ENCODE results near the gene C3orf18. TPM values are rescaled to one million over a fixed set of nuclear protein-coding genes. Genes with fewer than 3 reads are reported as not detected.

C3orf18 gene
- total RNA-seq, 1 donor from 2014 or later: 5.9 TPM

GRCh38 chr3:50610181-50610971 is 42.8 kb upstream of the C3orf18 start:
- Mint-ChIP-seq H3K9me3 (no peaks in the 10 kb centered on the region), H3K4me1 (peaks cover 38% of the 10 kb centered on the region), H3K4me3 (peak overlapping the region; percentile 87), H3K36me3 (ENCODE audit: low read depth) (no peaks in the 10 kb centered on the region), H3K27ac (no peak overlapping the region), H3K27me3 (no peaks in the 10 kb centered on the region)
- CTCF ChIA-PET: interaction anchor here (1.1 to 8.1 kb wide), 5 partner anchors 19 to 68 kb away, joined by 3 to 245 read pairs (median 8); partner anchors contain the start of genes C3orf18 and HEMK1
- no peak for TF ChIP-seq CTCF (IDR thresholded peaks at IDR 0.05)
- intact Hi-C loops (cut with micrococcal nuclease): loop anchor here (2.0 to 10.0 kb wide), 4 partner anchors 20 to 1364 kb away; partner anchors contain the start of genes ABHD14A, ABHD14B and CACNA2D2
- POLR2A ChIA-PET: interaction anchor here (0.8 to 5.4 kb wide), 6 partner anchors 9 to 775 kb away, joined by 3 to 125 read pairs (median 3); partner anchors contain the start of genes C3orf18, HEMK1 and MANF
- DNase-seq (no peak), ATAC-seq (ENCODE audit: low read depth) (no peak)

- POLR2A ChIA-PET: interaction anchor here (0.8 to 5.4 kb wide), 5 partner anchors 8 to 775 kb away, joined by 3 to 125 read pairs (median 3); partner anchors contain the start of genes C3orf18, HEMK1 and MANF
- Mint-ChIP-seq H3K4me3 (no peak overlapping the region), H3K36me3 (ENCODE audit: low read depth) (no peaks in the 10 kb centered on the region), H3K4me1 (peaks cover 44% of the 10 kb centered on the region), H3K27ac (no peak overlapping the region), H3K9me3 (no peaks in the 10 kb centered on the region), H3K27me3 (no peaks in the 10 kb centered on the region)
- intact Hi-C loops (cut with micrococcal nuclease): loop anchor here (2.0 to 10.0 kb wide), 4 partner anchors 19 to 1365 kb away; partner anchors contain the start of genes ABHD14A, ABHD14B and CACNA2D2
- ATAC-seq (ENCODE audit: low read depth) (no peak), DNase-seq (no peak)
- CTCF ChIA-PET: interaction anchor here (1.1 to 8.1 kb wide), 3 partner anchors 18 to 43 kb away, joined by 3 to 245 read pairs (median 60); partner anchors contain the start of genes C3orf18 and HEMK1
- TF ChIP-seq CTCF (IDR thresholded peaks at IDR 0.05): no peak
Observed at GRCh38 chr3:50609763-50610085, 42.2 kb upstream of the C3orf18 start.

GRCh38 chr3:50609071-50609762 is 41.7 kb upstream of the C3orf18 start:
- ChIA-PET CTCF (interaction anchor here (1.1 to 8.1 kb wide), 3 partner anchors 18 to 44 kb away, joined by 3 to 245 read pairs (median 60); partner anchors contain the start of genes C3orf18 and HEMK1), POLR2A (interaction anchor here (1.2 to 5.4 kb wide), 2 partner anchors 8 to 39 kb away, joined by 3 to 125 read pairs; partner anchors contain the start of genes C3orf18 and HEMK1)
- no peaks in the 10 kb centered on the region for H3K9me3 Mint-ChIP-seq
- DNase-seq (no peak), ATAC-seq (ENCODE audit: low read depth) (no peak)
- H3K4me1 Mint-ChIP-seq: peaks cover 49% of the 10 kb centered on the region
- H3K36me3 Mint-ChIP-seq (ENCODE audit: low read depth): no peaks in the 10 kb centered on the region
- H3K27me3 Mint-ChIP-seq: no peaks in the 10 kb centered on the region
- H3K27ac Mint-ChIP-seq: no peak overlapping the region
- no peak for TF ChIP-seq CTCF (IDR thresholded peaks at IDR 0.05)
- intact Hi-C loops (cut with micrococcal nuclease): no loop called here
- no peak overlapping the region for H3K4me3 Mint-ChIP-seq

GRCh38 chr3:50608278-50608677 is 40.7 kb upstream of the C3orf18 start:
- H3K27ac Mint-ChIP-seq: no peak overlapping the region

More at GRCh38 chr3:50608278-50608677, 40.7 kb upstream of the C3orf18 start:
- no peak for ATAC-seq (ENCODE audit: low read depth)
- ChIA-PET CTCF (interaction anchor here (0.9 to 4.8 kb wide), 2 partner anchors 17 to 36 kb away, joined by 3 to 60 read pairs; no protein-coding TSS in a partner anchor), POLR2A (interaction anchor here (0.5 kb wide), 1 partner anchor 302 kb away, joined by 4 read pairs; no protein-coding TSS in a partner anchor)
- no peak for TF ChIP-seq CTCF (IDR thresholded peaks at IDR 0.05)
- no peak for DNase-seq
- H3K4me3 Mint-ChIP-seq: no peak overlapping the region
- H3K27me3 Mint-ChIP-seq: no peaks in the 10 kb centered on the region
- no peaks in the 10 kb centered on the region for H3K9me3 Mint-ChIP-seq
- intact Hi-C loops (cut with micrococcal nuclease): no loop called here
- H3K36me3 Mint-ChIP-seq (ENCODE audit: low read depth): no peaks in the 10 kb centered on the region
- peaks cover 48% of the 10 kb centered on the region for H3K4me1 Mint-ChIP-seq

All from activated B cell treated with CpG ODN at 0.5 μM for 24 hours (primary cell).